Left cardiac atrium (tissue), 4 donors: ENCODE data around the gene BEST1. TPM values are rescaled to one million over a fixed set of nuclear protein-coding genes. Genes with fewer than 3 reads are reported as not detected.
"Not testable (repeated sequence)": the region's sequence is repeated elsewhere in the genome, so short reads cannot be mapped to it uniquely, and the experiment has no call there.

Source experiments
- ATAC-seq, 2 donors: fragments of 200-7000 bp; cut with Tn5 transposase; one replicate each; pipeline ENCODE4 v1.9.1; 2020; ENCODE audit warnings: mild to moderate bottlenecking in 2 of 2, moderate library complexity in 2 of 2
- DNase-seq: peaks from one replicate; pipeline ENCODE4 v3.0.0-alpha.2; 2020
- intact Hi-C, 2 donors: fragments of 100-400 bp; cut with DNase I; formaldehyde crosslinking; loops; one replicate each; pipeline versions ENCODE4 v1.14.1 to v1.15.1; 2022 to 2023
- total RNA-seq, 2 donors: library from RNA; stranded (reverse); fragmentation: NEBNext Ultra II Directional; extraction: Animal tissue kit (Norgen Biotek cat#: 25700); gene quantifications; one replicate each; pipeline ENCODE4 v1.2.1, GENCODE V29; 2021
- donor health status: DM: no; HTN: yes; CAD: no.
- donor health status: DM: no; HTN: yes; CAD: no; lungs with severe emphysema.
- donor health status: DM: yes; HTN: yes; CAD: no.
- donor health status: Dilated cardiomyopathy.

BEST1 gene
- total RNA-seq, 2 donors from 2014 or later: 3.4 to 3.9 TPM

GRCh38 chr11:61940466-61940865 lies 9.7 kb upstream of the BEST1 start:
- no peak for DNase-seq
- intact Hi-C loops: no loop called here
- no peak for ATAC-seq

GRCh38 chr11:61945191-61945590 lies 5.0 kb upstream of the BEST1 start:
- no peak for DNase-seq
- intact Hi-C loops: loop anchor here (5.0 kb wide), 2 partner anchors 48 to 137 kb away; no protein-coding TSS in a partner anchor
- no peak for ATAC-seq

GRCh38 chr11:61946894-61947293 lies 3.3 kb upstream of the BEST1 start:
- ATAC-seq: no peak
- intact Hi-C loops: loop anchor here (2.0 to 5.0 kb wide), 5 partner anchors 48 to 150 kb away; no protein-coding TSS in a partner anchor
- DNase-seq: no peak

- intact Hi-C loops: loop anchor here (2.0 to 5.0 kb wide), 5 partner anchors 49 to 151 kb away; no protein-coding TSS in a partner anchor
- peak; percentile 92 for DNase-seq
- ATAC-seq: peak; percentile 82
Measured at GRCh38 chr11:61947486-61948210, 2.5 kb upstream of the BEST1 start.

GRCh38 chr11:61948505-61948904 lies 1.6 kb upstream of the BEST1 start:
- no peak for ATAC-seq
- intact Hi-C loops: loop anchor here (5.0 kb wide), 2 partner anchors 51 to 134 kb away; no protein-coding TSS in a partner anchor
- no peak for DNase-seq

GRCh38 chr11:61949169-61950034 lies 749 bp upstream of the BEST1 start:
- intact Hi-C loops: loop anchor here (5.0 kb wide), 3 partner anchors 52 to 147 kb away; no protein-coding TSS in a partner anchor
- DNase-seq (peak; percentile 83), ATAC-seq (peak; percentile 84 to 86)

- intact Hi-C loops: loop anchor here in 1 of 2 donors (5.0 kb wide), 1 partner anchor 149 kb away; no protein-coding TSS in a partner anchor
- ATAC-seq (no peak), DNase-seq (no peak)
Measured at GRCh38 chr11:61951484-61952135, 1.5 kb downstream of the BEST1 start.

- ATAC-seq (no peak), DNase-seq (no peak)
- intact Hi-C loops: loop anchor here in 1 of 2 donors (5.0 kb wide), 1 partner anchor 151 kb away; no protein-coding TSS in a partner anchor
Measured at GRCh38 chr11:61952882-61953281, 2.7 kb downstream of the BEST1 start.

GRCh38 chr11:61953632-61954031 lies 3.5 kb downstream of the BEST1 start:
- not testable (repeated sequence) for DNase-seq, ATAC-seq
- intact Hi-C loops: loop anchor here in 1 of 2 donors (5.0 kb wide), 1 partner anchor 151 kb away; no protein-coding TSS in a partner anchor

GRCh38 chr11:61954106-61954850 lies 4.1 kb downstream of the BEST1 start:
- no peak for ATAC-seq
- intact Hi-C loops: loop anchor here in 1 of 2 donors (5.0 kb wide), 1 partner anchor 152 kb away; no protein-coding TSS in a partner anchor

GRCh38 chr11:61954851-61955421 lies 4.8 kb downstream of the BEST1 start:
- DNase-seq: peak; percentile 68
- intact Hi-C loops: loop anchor here in 1 of 2 donors (5.0 kb wide), 1 partner anchor 153 kb away; no protein-coding TSS in a partner anchor
- ATAC-seq: peak; percentile 80 to 82

More at GRCh38 chr11:61954106-61954850, 4.1 kb downstream of the BEST1 start:
- DNase-seq: no peak

GRCh38 chr11:61955422-61956135 lies 5.4 kb downstream of the BEST1 start:
- intact Hi-C loops: no loop called here
- DNase-seq: peak; percentile 51
- peak; percentile 54 for ATAC-seq

- DNase-seq (no peak), ATAC-seq (no peak)
- intact Hi-C loops: no loop called here
Measured at GRCh38 chr11:61956191-61957020, 6.3 kb downstream of the BEST1 start.

GRCh38 chr11:61957021-61957770 lies 7.0 kb downstream of the BEST1 start:
- DNase-seq: no peak
- intact Hi-C loops: no loop called here
- ATAC-seq: no peak

GRCh38 chr11:61958590-61958989 lies 8.4 kb downstream of the BEST1 start:
- DNase-seq: no peak
- intact Hi-C loops: no loop called here
- no peak for ATAC-seq

- no peak for ATAC-seq
- intact Hi-C loops: no loop called here
- DNase-seq: no peak
Measured at GRCh38 chr11:61959114-61959513, 9.0 kb downstream of the BEST1 start.
